HG03469 (cell line): ENCODE measurements around the gene NFATC3.
A peak's percentile ranks its signal among the peaks of the same experiment; 100 is the strongest.

ENCODE experiments used
- ATAC-seq: cut with Tn5 transposase; IDR thresholded peaks from one replicate; pipeline ENCODE4 v1.9.1; 2021; ENCODE audit warnings: mild to moderate bottlenecking, moderate library complexity, moderate number of reproducible peaks; ENCODE audit not compliant: unreplicated experiment

The NFATC3 gene

DNA sequence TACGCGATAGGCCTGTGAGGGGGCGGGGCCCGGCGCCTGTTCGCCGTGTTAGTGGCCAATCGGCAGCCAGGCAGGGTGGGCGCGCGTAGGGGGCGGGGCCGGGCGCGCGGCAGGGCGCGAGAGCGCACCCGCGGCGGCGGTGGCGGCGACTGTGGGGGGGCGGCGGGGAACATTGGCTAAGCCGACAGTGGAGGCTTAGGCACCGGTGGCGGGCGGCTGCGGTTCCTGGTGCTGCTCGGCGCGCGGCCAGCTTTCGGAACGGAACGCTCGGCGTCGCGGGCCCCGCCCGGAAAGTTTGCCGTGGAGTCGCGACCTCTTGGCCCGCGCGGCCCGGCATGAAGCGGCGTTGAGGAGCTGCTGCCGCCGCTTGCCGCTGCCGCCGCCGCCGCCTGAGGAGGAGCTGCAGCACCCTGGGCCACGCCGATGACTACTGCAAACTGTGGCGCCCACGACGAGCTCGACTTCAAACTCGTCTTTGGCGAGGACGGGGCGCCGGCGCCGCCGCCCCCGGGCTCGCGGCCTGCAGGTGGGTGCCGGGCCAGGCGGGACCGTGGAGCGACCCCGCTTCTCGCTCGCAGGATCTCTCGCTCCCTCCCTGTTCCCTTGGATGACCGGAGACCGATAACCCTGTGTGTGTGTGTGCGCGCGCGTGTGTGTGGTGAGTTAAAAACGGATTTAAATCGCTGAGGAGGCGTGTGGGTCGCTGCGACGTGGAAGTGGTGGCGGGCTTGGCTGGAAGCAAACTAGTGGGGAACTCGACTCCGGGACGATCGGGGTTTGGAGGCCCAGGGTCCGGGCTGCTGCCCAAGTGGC lies at the start of gene NFATC3:
Gene NFATC3, plus strand, starts transcription at position 112 of the 813 bp plus-strand sequence. Its CDS starts 312 bp downstream, at position 424.
- ATAC-seq = peak; percentile 29

DNA sequence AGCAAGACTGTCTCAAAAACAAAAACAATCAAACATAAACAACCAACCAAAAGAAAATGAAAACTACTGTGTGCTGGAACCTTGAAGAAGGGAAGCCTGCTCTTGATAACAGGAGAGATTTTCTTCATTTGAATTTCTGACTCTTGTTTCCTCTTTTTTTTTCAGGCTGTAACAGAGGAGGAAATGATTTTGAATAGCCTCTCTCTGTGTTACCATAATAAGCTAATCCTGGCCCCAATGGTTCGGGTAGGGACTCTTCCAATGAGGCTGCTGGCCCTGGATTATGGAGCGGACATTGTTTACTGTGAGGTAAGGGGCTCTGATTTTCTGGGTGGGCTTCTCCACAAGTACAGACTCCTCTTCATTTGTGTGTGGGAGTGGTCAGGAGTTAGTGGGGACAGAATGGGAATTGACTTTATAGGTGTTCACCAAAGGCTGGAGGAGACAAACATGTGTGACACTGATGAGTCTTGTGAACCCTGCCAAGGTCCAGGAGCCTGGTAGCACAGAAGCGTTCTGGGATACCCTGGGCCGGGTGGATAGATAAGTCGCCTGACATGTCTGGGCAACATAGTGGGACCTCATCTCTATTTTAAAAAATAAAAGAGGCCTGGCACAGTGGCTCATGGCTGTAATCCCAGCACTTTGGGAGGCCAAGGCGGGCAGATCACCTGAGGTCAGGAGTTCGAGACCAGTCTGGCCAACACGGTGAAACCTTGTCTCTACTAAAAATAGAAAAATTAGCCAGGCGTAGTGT lies 47.2 kb upstream of the NFATC3 start:
- no peak for ATAC-seq

GRCh38 chr16:68040506-68041288 lies 44.5 kb upstream of the NFATC3 start:
- ATAC-seq = no peak

DNA sequence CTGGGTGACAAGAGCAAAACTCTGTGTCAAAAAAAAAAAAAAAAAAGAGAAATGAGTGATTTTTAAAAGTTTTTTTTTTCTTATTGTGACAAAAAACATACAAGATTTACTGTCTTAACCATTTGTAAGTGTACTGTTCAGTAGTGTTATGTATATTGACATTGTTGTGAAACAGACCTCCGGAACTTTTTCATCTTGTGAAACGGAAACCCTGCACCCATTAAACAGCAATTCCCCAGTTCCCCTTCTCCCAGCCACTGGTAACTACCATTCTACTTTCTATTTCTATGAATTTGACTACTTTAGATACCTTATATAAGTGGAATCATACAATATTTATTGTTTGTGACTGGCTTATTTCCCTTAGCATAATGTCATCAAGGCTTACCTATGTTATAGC lies 43.4 kb upstream of the NFATC3 start:
- ATAC-seq = no peak

DNA sequence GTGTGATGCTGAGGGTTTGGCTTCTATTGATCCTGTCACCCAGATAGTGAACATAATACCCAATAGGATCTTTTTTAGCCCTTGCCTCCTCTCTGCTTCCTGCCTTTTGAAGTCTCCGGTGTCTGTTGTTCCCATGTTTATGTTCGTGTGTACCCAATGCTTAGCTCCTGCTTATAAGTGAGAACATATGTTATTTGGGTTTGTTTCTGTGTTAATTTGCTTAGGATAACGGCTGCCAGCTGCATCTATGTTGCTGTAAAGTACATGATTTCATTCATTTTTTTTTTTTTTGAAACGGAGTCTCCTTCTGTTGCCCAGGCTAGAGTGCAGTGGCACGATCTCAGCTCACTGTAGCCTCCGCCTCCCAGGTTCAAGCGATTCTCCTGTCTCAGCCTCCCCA lies 39.1 kb upstream of the NFATC3 start:
- no peak for ATAC-seq

DNA sequence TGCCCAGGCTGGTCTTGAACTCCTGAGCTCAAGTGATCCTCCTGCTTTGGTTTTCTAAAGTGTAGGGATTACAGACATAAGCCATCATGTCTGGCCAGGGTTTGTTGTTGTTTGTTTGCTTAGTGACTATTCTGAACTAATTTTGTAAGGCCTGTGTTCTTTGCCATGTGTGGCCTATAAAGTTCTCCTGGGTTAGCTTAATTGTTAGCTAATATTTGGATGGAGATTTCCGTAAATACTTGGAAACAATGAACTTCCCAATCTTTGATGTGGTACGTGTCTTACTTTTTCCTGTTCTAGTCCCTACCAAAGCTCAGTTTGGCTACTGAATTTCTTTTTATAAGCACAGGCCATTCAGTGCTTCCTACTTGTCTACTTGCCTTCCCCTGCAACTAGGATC lies 37.2 kb upstream of the NFATC3 start:
- no peak for ATAC-seq

DNA sequence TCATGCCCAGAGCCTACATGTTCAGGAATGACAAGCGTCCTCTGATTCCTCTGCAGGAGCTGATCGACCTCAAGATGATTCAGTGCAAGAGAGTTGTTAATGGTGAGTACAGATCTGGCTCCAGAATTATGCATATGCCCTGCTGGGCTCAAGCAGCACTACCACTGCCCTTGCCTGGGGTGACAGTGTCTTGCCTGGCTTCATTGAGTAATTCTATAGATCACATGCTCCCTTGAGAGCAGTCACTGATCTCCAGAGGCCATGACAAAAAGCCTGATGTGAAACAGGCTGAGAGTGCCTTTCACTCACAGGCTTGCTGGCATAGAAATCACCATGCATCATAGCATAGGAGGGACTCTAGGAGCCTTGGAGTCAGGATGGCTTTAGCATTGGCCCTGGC lies 35.7 kb upstream of the NFATC3 start:
- ATAC-seq = no peak

DNA sequence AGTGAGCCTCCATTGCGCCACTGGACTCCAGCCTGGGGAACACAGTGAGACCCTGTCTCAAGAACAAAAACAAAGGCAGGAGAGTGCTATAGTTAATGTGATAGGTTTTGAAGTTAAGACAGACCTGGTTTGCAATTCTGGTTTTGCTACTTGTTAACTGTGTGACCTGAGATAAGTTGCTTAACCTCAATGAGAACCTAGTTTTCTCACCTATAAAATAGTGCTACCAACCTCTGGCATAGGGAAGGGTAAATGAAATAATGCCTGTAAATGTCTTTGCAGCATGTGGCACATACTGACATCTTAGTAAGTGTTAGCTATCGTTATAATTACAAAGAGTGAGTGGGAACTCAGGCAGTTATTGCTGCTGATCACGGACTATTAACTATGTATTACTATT lies 29.8 kb upstream of the NFATC3 start:
- ATAC-seq = no peak

DNA sequence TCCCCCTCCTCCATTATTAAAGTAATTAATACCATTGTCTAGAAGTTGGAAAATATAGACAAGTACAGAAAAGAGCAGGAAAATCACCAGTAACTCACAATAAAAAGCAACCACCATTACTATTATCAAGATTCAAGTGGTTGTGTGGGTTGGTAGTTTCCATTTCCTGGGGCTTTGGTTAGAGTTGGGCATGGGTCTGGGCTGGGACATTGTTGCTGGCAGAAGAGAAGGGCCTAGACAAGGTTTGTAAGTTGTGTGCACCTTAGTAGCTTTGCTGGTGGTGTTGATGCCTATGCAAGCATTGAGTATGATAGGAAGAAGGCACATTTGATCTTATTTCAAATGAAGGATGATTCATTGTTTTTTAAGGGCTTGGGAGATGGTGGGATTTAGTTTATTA lies 25.4 kb upstream of the NFATC3 start:
- no peak for ATAC-seq

GRCh38 chr16:68061396-68061795 lies 23.8 kb upstream of the NFATC3 start:
- no peak for ATAC-seq

DNA sequence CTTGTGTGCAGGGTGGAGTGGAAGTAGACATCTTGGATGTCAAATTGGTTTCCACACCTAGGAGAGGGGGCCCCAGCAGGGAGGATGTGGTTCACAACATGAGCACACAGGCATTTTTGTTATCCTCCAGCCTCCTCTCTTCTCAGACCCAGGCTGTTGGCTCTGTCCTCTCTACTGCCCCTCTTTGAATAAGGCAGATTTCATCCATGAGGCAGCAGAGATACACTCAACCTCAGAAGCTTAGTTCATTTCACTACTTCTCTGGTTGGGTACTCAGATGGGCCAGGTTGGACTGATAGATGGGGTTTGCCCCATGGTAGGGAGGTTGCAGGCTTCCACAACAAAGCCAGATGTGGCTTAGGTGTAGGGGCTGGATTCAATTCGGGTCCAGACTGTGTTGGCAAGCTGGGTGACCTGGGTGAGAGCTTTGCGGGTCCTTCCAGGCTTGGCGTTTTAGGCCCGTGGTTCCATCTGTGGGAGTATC lies 22.2 kb upstream of the NFATC3 start:
- ATAC-seq = no peak

DNA sequence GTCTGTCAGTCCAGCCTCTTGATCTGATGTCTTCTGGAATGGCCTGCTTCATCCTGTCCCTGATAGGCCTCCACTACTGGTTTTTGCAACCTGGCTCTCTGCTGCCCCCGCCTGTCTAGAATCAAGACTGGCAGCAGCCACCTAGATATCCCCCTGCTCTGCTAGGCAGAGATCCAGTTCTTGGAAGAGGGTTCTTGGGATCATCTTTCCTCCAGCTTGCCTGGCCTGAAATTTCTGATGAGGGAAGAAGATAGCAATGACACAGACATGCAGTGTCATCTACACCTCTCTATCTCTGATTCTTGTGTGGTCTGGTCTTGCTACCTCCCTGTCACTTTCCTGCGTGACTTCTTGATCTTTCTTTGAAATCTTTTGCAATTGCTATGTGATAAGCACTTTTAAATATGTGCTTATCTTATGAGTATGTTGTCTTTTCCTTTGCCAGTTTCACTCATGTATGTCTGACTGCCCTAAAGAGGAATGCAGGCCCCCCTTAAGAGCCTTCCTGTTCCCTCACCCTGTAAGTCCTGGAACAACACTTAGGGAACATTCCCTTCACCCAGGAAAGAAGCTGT lies 20.3 kb upstream of the NFATC3 start:
- ATAC-seq = no peak

- ATAC-seq = no peak
These were observed 19.4 kb upstream of the NFATC3 start for GRCh38 chr16:68065716-68066305.

DNA sequence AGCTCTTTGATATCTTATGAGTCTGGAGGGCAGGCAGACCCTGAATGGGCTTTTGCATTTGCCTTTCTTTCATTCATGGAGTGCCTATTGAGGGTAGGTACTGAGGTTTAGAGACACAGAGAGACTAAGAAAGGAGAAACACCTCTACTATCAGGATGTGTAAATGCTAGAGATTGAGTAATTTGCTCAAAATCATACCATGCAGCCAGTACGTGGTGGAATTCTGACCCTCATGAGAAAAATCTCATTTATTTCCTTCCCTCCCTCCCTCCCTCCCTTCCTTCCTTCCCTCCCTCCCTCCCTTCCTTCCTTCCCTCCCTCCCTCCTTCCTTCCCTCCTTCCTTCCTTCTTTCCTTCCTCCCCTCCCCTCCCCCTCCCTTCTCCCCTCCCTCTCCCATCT lies 18.4 kb upstream of the NFATC3 start:
- ATAC-seq = no peak

GRCh38 chr16:68068926-68069325 lies 16.2 kb upstream of the NFATC3 start:
- no peak for ATAC-seq

GRCh38 chr16:68069511-68070248 lies 15.5 kb upstream of the NFATC3 start:
- no peak for ATAC-seq

DNA sequence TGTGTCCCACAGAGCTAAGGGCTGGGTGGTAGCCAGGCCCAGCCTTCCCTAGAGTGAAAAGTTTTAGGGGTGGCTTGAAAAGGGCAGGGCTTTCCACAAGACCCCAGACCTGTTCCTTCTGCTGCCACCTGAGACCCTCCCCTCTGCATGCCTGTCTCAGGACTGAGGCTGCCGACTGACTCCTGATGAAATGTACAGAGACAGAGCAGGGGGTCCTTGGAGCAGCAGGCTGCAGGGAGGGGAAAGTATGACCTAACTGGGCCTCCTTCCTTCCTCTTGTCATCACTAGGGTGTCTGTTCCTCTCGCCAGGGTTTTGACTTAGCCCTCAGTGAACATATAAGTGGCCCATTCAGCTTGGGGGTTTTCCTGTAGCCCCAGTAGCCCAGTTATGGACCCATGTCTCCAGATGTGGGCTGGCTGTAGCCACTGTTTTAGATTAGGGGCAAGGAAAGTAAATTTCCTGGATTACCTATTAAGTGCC lies 14.9 kb upstream of the NFATC3 start:
- no peak for ATAC-seq

DNA sequence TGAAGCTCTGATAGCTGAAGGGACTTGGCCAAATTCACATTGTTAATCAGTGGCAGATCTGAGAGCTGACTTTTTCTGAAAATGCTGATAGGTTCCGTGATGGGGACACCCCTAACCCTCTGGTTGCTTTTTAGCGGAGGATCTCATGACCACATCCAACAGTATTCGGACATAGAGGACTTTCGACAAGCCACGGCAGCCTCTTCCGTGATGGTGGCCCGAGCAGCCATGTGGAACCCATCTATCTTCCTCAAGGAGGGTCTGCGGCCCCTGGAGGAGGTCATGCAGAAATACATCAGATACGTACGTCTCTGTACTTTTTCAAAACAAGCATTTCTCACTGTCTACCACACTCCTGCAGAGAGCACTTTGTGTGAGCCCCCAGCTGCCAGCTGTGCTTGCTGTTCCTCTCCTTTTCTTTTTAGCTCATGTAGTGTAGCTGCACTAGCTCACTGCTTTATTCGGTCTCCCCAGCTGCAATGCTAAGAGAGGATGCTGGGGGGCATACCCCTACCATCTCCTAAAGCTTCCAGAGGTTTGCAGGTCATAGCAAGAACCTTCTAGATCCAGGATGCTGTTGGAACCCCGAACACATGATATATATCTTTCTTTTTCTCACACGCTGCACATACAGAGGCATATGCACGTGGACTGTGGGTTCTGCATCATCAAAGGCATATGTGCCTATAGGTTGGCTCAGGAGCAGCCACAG lies 14.2 kb upstream of the NFATC3 start:
- ATAC-seq = no peak

GRCh38 chr16:68071518-68071901 lies 13.7 kb upstream of the NFATC3 start:
- ATAC-seq = no peak
